WERI-Rb-1 (cell line): ENCODE data around the gene PIK3C2A.

Source experiments
- DNase-seq: peaks from one replicate; pipeline ENCODE4 v3.0.0-alpha.2; 2020
- H3K27ac ChIP-seq: fragments of 250-450 bp; sonication (Bioruptor Pico); 2 replicates; pipeline ENCODE4 v1.5.1; 2020; ENCODE audit warnings: mild to moderate bottlenecking, moderate library complexity
- H3K27me3 ChIP-seq: fragments of 250-450 bp; sonication (Bioruptor Pico); 2 replicates; pipeline ENCODE4 v1.5.1; 2021; ENCODE audit warnings: mild to moderate bottlenecking, low read depth, moderate library complexity; ENCODE audit not compliant: insufficient read depth, severe bottlenecking
- H3K36me3 ChIP-seq: fragments of 250-450 bp; sonication (Bioruptor Pico); 2 replicates; pipeline ENCODE4 v1.5.1; 2020; ENCODE audit warnings: mild to moderate bottlenecking, moderate library complexity
- H3K4me3 ChIP-seq: 2 replicates; pipeline ENCODE4 v1.5.1; 2011; ENCODE audit warnings: low read depth, mild to moderate bottlenecking, control low read depth, low read length
- H3K9me3 ChIP-seq: fragments of 250-450 bp; sonication (Bioruptor Pico); 2 replicates; pipeline ENCODE4 v1.5.1; 2021; ENCODE audit warnings: mild to moderate bottlenecking, moderate library complexity; ENCODE audit not compliant: severe bottlenecking
- CTCF ChIP-seq: IDR thresholded peaks from 2 replicates; pipeline ENCODE4 v1.5.1; 2011; ENCODE audit warnings: low read depth, mild to moderate bottlenecking, control low read depth, inconsistent platforms, low read length

Gene PIK3C2A

GRCh38 chr11:17183836-17184235 lies 23.9 kb downstream of the PIK3C2A start:
- no peak for TF ChIP-seq CTCF
- Histone ChIP-seq H3K9me3 (no peaks in the 10 kb centered on the region), H3K27ac (no peak overlapping the region), H3K36me3 (peaks cover 13% of the 10 kb centered on the region), H3K4me3 (no peak overlapping the region), H3K27me3 (no peaks in the 10 kb centered on the region)
- no peak for DNase-seq

- H3K4me3 ChIP-seq: no peak overlapping the region
- H3K27ac ChIP-seq: no peak overlapping the region
- H3K9me3 ChIP-seq: no peaks in the 10 kb centered on the region
- no peak for DNase-seq
- H3K36me3 ChIP-seq: peaks cover 13% of the 10 kb centered on the region
- no peak for TF ChIP-seq CTCF
- H3K27me3 ChIP-seq: no peaks in the 10 kb centered on the region
Measured at GRCh38 chr11:17179970-17180369, 27.8 kb downstream of the PIK3C2A start.

GRCh38 chr11:17173332-17173731 lies 34.5 kb downstream of the PIK3C2A start:
- no peak overlapping the region for H3K4me3 ChIP-seq
- H3K27me3 ChIP-seq: no peaks in the 10 kb centered on the region
- H3K36me3 ChIP-seq: peaks cover 16% of the 10 kb centered on the region
- no peaks in the 10 kb centered on the region for H3K9me3 ChIP-seq
- no peak for DNase-seq
- TF ChIP-seq CTCF: no peak
- no peak overlapping the region for H3K27ac ChIP-seq

GRCh38 chr11:17171916-17172315 lies 35.9 kb downstream of the PIK3C2A start:
- Histone ChIP-seq H3K4me3 (no peak overlapping the region), H3K27ac (no peak overlapping the region), H3K9me3 (no peaks in the 10 kb centered on the region), H3K27me3 (no peaks in the 10 kb centered on the region), H3K36me3 (peaks cover 27% of the 10 kb centered on the region)
- no peak for TF ChIP-seq CTCF
- DNase-seq: no peak

- no peak for DNase-seq
- Histone ChIP-seq H3K36me3 (peaks cover 27% of the 10 kb centered on the region), H3K9me3 (no peaks in the 10 kb centered on the region), H3K27me3 (no peaks in the 10 kb centered on the region), H3K4me3 (no peak overlapping the region), H3K27ac (no peak overlapping the region)
- no peak for TF ChIP-seq CTCF
Measured at GRCh38 chr11:17171343-17171742, 36.4 kb downstream of the PIK3C2A start.

GRCh38 chr11:17169876-17170275 lies 37.9 kb downstream of the PIK3C2A start:
- Histone ChIP-seq H3K4me3 (no peak overlapping the region), H3K27me3 (no peaks in the 10 kb centered on the region), H3K9me3 (no peaks in the 10 kb centered on the region), H3K27ac (no peak overlapping the region), H3K36me3 (peaks cover 27% of the 10 kb centered on the region)
- no peak for TF ChIP-seq CTCF
- no peak for DNase-seq
